ENCODE results near the gene ENDOD1. TPM values are rescaled to one million over a fixed set of nuclear protein-coding genes. Genes with fewer than 3 reads are reported as not detected.
"Not testable (repeated sequence)": the region's sequence is repeated elsewhere in the genome, so short reads cannot be mapped to it uniquely, and the experiment has no call there.

The ENDOD1 gene
- total RNA-seq, 1 experiment from 2014 or later = 28.2 TPM

DNA sequence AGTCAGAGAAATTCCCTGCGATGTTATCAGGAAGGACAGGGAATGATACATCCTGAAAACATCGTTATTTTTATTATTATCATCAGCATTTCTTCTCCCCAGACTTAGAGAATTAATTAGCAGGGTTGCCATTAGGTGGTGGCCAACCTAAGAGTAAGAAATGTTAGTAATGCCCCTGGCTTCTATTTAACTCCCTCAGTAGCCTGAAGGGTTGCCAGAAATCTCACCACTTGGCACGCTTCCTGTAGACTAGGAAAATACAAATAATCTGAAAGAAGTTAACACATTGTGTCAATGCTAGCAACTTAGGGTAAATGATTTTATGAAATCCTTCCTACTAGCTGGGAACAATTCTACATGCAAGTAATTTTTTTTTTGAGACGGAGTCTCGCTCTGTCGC is 45.5 kb downstream of the ENDOD1 start:
- intact Hi-C loops (cut with micrococcal nuclease; ENCODE audit: unreplicated experiment) (no loop called here), in situ Hi-C loops (cut with HindIII; ENCODE audit: low pct_unique_long_range_greater_than_20kb, low sequenced_read_pairs) (no loop called here)
- DNase-seq (ENCODE audit: low read depth, low spot score) = no peak
- ChIA-PET CTCF (no interaction called here), POLR2A (no interaction called here)
- H3K4me1 ChIP-seq (ENCODE audit: control insufficient read depth, insufficient read depth, low read length) = no peaks in the 10 kb centered on the region; the same call in 1 of the 2 replicates
- H3K36me3 ChIP-seq (ENCODE audit: control insufficient read depth, insufficient read depth, low read length) = no peaks in the 10 kb centered on the region
- no peak overlapping the region for H3K27ac ChIP-seq (ENCODE audit: low read length)
- peaks cover 3% of the 10 kb centered on the region; the same call in 1 of the 2 replicates for H3K27me3 ChIP-seq (ENCODE audit: control insufficient read depth, insufficient read depth, low read length)
- H3K4me3 ChIP-seq (ENCODE audit: low read depth in 2 of 2, low read length in 2 of 2) = no peak overlapping the region
- ATAC-seq = no peak
- no peaks in the 10 kb centered on the region for H3K9me3 ChIP-seq (ENCODE audit: control insufficient read depth, insufficient read depth, low read depth, low read length)
- no TSS peak for BruUV-seq (replicated peaks)
- no peak for TF ChIP-seq POLR2AphosphoS5 (IDR thresholded peaks at IDR 0.05; ENCODE audit: low read depth, low read length)
- TF ChIP-seq, protein P1, sequence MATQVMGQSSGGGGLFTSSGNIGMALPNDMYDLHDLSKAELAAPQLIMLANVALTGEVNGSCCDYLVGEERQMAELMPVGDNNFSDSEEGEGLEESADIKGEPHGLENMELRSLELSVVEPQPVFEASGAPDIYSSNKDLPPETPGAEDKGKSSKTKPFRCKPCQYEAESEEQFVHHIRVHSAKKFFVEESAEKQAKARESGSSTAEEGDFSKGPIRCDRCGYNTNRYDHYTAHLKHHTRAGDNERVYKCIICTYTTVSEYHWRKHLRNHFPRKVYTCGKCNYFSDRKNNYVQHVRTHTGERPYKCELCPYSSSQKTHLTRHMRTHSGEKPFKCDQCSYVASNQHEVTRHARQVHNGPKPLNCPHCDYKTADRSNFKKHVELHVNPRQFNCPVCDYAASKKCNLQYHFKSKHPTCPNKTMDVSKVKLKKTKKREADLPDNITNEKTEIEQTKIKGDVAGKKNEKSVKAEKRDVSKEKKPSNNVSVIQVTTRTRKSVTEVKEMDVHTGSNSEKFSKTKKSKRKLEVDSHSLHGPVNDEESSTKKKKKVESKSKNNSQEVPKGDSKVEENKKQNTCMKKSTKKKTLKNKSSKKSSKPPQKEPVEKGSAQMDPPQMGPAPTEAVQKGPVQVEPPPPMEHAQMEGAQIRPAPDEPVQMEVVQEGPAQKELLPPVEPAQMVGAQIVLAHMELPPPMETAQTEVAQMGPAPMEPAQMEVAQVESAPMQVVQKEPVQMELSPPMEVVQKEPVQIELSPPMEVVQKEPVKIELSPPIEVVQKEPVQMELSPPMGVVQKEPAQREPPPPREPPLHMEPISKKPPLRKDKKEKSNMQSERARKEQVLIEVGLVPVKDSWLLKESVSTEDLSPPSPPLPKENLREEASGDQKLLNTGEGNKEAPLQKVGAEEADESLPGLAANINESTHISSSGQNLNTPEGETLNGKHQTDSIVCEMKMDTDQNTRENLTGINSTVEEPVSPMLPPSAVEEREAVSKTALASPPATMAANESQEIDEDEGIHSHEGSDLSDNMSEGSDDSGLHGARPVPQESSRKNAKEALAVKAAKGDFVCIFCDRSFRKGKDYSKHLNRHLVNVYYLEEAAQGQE (IDR thresholded peaks at IDR 0.05; ENCODE audit: insufficient read depth in 1 of 2, low read depth in 2 of 2, low read length in 1 of 2) = no peak
- TF ChIP-seq TCF7L2 (IDR thresholded peaks at IDR 0.05; ENCODE audit: low read depth, low read length) = no peak
- TF ChIP-seq SIN3A (IDR thresholded peaks at IDR 0.05; ENCODE audit: borderline replicate concordance, insufficient read depth, low read depth, low read length) = no peak
- TF ChIP-seq, protein P2, sequence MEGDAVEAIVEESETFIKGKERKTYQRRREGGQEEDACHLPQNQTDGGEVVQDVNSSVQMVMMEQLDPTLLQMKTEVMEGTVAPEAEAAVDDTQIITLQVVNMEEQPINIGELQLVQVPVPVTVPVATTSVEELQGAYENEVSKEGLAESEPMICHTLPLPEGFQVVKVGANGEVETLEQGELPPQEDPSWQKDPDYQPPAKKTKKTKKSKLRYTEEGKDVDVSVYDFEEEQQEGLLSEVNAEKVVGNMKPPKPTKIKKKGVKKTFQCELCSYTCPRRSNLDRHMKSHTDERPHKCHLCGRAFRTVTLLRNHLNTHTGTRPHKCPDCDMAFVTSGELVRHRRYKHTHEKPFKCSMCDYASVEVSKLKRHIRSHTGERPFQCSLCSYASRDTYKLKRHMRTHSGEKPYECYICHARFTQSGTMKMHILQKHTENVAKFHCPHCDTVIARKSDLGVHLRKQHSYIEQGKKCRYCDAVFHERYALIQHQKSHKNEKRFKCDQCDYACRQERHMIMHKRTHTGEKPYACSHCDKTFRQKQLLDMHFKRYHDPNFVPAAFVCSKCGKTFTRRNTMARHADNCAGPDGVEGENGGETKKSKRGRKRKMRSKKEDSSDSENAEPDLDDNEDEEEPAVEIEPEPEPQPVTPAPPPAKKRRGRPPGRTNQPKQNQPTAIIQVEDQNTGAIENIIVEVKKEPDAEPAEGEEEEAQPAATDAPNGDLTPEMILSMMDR (IDR thresholded peaks at IDR 0.05) = no peak

- Histone ChIP-seq H3K9me3 (ENCODE audit: control insufficient read depth, insufficient read depth, low read depth, low read length) (no peaks in the 10 kb centered on the region), H3K27me3 (ENCODE audit: control insufficient read depth, insufficient read depth, low read length) (peaks cover 3% of the 10 kb centered on the region; the same call in 1 of the 2 replicates), H3K36me3 (ENCODE audit: control insufficient read depth, insufficient read depth, low read length) (no peaks in the 10 kb centered on the region), H3K4me1 (ENCODE audit: control insufficient read depth, insufficient read depth, low read length) (no peaks in the 10 kb centered on the region; the same call in 1 of the 2 replicates), H3K4me3 (ENCODE audit: low read depth in 2 of 2, low read length in 2 of 2) (no peak overlapping the region), H3K27ac (ENCODE audit: low read length) (no peak overlapping the region)
- DNase-seq (ENCODE audit: low read depth, low spot score) = no peak
- no peak for ATAC-seq
- ChIA-PET CTCF (no interaction called here), POLR2A (no interaction called here)
- intact Hi-C loops (cut with micrococcal nuclease; ENCODE audit: unreplicated experiment) = no loop called here
- in situ Hi-C loops (cut with HindIII; ENCODE audit: low pct_unique_long_range_greater_than_20kb, low sequenced_read_pairs) = no loop called here
- no TSS peak for BruUV-seq (replicated peaks)
- no peak for TF ChIP-seq POLR2AphosphoS5 (IDR thresholded peaks at IDR 0.05; ENCODE audit: low read depth, low read length)
- TF ChIP-seq TCF7L2 (IDR thresholded peaks at IDR 0.05; ENCODE audit: low read depth, low read length) = no peak
- no peak for TF ChIP-seq SIN3A (IDR thresholded peaks at IDR 0.05; ENCODE audit: borderline replicate concordance, insufficient read depth, low read depth, low read length)
- TF ChIP-seq, protein P2 (IDR thresholded peaks at IDR 0.05) = no peak
- TF ChIP-seq, protein P1 (IDR thresholded peaks at IDR 0.05; ENCODE audit: insufficient read depth in 1 of 2, low read depth in 2 of 2, low read length in 1 of 2) = no peak
Measured at GRCh38 chr11:95135880-95136279, 46.2 kb downstream of the ENDOD1 start.

GRCh38 chr11:95136747-95137146 is 47.1 kb downstream of the ENDOD1 start:
- CTCF ChIA-PET; BruUV-seq (replicated peaks); H3K36me3 ChIP-seq (ENCODE audit: control insufficient read depth, insufficient read depth, low read length); POLR2A ChIA-PET; DNase-seq (ENCODE audit: low read depth, low spot score); H3K27ac ChIP-seq (ENCODE audit: low read length); in situ Hi-C loops (cut with HindIII; ENCODE audit: low pct_unique_long_range_greater_than_20kb, low sequenced_read_pairs); H3K4me3 ChIP-seq (ENCODE audit: low read depth in 2 of 2, low read length in 2 of 2); H3K9me3 ChIP-seq (ENCODE audit: control insufficient read depth, insufficient read depth, low read depth, low read length); H3K4me1 ChIP-seq (ENCODE audit: control insufficient read depth, insufficient read depth, low read length); H3K27me3 ChIP-seq (ENCODE audit: control insufficient read depth, insufficient read depth, low read length); intact Hi-C loops (cut with micrococcal nuclease; ENCODE audit: unreplicated experiment); ATAC-seq: not testable (repeated sequence)
